Neural progenitor cell (in vitro differentiated cells): ENCODE results near the gene TOR1A.

ENCODE experiments used
- EZH2 ChIP-seq: fragments of 200-600 bp; sonication (generic); IDR thresholded peaks from 2 replicates; pipeline ENCODE4 v1.6.1; 2017; ENCODE audit warnings: antibody characterized with exemption, mild to moderate bottlenecking, moderate library complexity
- TF ChIP-seq, protein P1 (sequence below): fragments of 200-600 bp; sonication (generic); IDR thresholded peaks from 2 replicates; pipeline ENCODE4 v1.5.1; 2017; ENCODE audit warnings: antibody characterized with exemption, mild to moderate bottlenecking

DNA sequence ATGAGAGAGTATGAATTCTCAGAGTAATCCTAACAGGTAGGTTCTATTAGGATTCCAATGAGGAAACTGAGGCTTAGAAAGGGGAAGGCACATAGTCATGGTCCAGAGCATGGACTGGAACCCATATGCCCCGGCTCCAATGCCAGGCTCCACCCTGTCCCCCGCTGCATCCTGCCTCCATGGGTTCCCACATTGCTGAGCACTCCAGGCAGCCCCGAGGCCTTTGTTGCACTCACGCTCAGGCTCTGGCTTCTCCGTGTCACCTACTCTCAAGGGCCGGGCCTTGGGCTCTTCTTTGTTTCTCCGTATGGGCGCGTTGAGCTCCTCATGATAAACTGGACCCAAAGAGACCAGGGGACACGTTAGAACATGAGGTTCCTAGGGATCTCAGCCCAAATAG lies 5.0 kb upstream of the TOR1A start:
- TF ChIP-seq, protein P1, sequence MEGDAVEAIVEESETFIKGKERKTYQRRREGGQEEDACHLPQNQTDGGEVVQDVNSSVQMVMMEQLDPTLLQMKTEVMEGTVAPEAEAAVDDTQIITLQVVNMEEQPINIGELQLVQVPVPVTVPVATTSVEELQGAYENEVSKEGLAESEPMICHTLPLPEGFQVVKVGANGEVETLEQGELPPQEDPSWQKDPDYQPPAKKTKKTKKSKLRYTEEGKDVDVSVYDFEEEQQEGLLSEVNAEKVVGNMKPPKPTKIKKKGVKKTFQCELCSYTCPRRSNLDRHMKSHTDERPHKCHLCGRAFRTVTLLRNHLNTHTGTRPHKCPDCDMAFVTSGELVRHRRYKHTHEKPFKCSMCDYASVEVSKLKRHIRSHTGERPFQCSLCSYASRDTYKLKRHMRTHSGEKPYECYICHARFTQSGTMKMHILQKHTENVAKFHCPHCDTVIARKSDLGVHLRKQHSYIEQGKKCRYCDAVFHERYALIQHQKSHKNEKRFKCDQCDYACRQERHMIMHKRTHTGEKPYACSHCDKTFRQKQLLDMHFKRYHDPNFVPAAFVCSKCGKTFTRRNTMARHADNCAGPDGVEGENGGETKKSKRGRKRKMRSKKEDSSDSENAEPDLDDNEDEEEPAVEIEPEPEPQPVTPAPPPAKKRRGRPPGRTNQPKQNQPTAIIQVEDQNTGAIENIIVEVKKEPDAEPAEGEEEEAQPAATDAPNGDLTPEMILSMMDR: no peak
- no peak for TF ChIP-seq EZH2
